HL-60 (cell line): Measurements from ENCODE around the gene SLC52A3.

ENCODE experiments used
- GABPA ChIP-seq: IDR thresholded peaks from 2 replicates; pipeline ENCODE4 v1.6.1; 2012; ENCODE audit warnings: low read depth
- POLR2AphosphoS5 ChIP-seq: IDR thresholded peaks from 2 replicates; pipeline ENCODE4 v1.6.1; 2012; ENCODE audit warnings: low read depth
- TF ChIP-seq, protein P1 (sequence below): IDR thresholded peaks from one replicate; pipeline ENCODE4 v1.5.1; 2011; ENCODE audit warnings: low read length, control low read depth, inconsistent platforms; ENCODE audit not compliant: insufficient read depth
- TF ChIP-seq, protein P2 (sequence below): IDR thresholded peaks from 2 replicates; pipeline ENCODE4 v1.6.1; 2012; ENCODE audit warnings: low read depth; ENCODE audit not compliant: insufficient replicate concordance

DNA sequence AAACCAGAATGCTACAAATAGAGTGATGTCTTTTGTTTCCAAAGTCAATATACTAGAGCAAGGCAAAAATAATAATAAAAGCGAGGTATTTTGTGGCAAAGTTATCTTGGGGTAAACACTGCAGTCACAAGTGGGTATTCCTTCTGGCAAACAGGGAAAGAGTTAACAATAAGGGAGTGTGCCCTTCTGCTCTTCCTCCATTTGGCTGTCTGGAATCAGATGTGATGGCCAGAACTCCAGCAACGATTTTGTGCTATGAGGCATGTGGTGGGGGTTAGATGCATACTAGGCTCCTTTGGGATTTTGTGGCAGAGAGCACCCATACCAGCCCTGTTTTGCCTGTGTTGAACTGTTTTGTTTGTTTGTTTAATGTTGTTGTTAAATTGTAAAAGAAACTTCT lies 2.4 kb upstream of the SLC52A3 start:
- TF ChIP-seq, protein P1, sequence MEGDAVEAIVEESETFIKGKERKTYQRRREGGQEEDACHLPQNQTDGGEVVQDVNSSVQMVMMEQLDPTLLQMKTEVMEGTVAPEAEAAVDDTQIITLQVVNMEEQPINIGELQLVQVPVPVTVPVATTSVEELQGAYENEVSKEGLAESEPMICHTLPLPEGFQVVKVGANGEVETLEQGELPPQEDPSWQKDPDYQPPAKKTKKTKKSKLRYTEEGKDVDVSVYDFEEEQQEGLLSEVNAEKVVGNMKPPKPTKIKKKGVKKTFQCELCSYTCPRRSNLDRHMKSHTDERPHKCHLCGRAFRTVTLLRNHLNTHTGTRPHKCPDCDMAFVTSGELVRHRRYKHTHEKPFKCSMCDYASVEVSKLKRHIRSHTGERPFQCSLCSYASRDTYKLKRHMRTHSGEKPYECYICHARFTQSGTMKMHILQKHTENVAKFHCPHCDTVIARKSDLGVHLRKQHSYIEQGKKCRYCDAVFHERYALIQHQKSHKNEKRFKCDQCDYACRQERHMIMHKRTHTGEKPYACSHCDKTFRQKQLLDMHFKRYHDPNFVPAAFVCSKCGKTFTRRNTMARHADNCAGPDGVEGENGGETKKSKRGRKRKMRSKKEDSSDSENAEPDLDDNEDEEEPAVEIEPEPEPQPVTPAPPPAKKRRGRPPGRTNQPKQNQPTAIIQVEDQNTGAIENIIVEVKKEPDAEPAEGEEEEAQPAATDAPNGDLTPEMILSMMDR: no peak
- TF ChIP-seq POLR2AphosphoS5 (no peak), GABPA (no peak)
- TF ChIP-seq, protein P2, sequence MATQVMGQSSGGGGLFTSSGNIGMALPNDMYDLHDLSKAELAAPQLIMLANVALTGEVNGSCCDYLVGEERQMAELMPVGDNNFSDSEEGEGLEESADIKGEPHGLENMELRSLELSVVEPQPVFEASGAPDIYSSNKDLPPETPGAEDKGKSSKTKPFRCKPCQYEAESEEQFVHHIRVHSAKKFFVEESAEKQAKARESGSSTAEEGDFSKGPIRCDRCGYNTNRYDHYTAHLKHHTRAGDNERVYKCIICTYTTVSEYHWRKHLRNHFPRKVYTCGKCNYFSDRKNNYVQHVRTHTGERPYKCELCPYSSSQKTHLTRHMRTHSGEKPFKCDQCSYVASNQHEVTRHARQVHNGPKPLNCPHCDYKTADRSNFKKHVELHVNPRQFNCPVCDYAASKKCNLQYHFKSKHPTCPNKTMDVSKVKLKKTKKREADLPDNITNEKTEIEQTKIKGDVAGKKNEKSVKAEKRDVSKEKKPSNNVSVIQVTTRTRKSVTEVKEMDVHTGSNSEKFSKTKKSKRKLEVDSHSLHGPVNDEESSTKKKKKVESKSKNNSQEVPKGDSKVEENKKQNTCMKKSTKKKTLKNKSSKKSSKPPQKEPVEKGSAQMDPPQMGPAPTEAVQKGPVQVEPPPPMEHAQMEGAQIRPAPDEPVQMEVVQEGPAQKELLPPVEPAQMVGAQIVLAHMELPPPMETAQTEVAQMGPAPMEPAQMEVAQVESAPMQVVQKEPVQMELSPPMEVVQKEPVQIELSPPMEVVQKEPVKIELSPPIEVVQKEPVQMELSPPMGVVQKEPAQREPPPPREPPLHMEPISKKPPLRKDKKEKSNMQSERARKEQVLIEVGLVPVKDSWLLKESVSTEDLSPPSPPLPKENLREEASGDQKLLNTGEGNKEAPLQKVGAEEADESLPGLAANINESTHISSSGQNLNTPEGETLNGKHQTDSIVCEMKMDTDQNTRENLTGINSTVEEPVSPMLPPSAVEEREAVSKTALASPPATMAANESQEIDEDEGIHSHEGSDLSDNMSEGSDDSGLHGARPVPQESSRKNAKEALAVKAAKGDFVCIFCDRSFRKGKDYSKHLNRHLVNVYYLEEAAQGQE: no peak
